Kidney epithelial cell (primary cell): ENCODE data around the gene CREB5. TPM values are rescaled to one million over a fixed set of nuclear protein-coding genes. Genes with fewer than 3 reads are reported as not detected.

Source experiments
- DNase-seq: peaks from one replicate; pipeline ENCODE4 v3.0.0-alpha.2; 2010; ENCODE audit warnings: low read depth
- H3K27me3 ChIP-seq: 2 replicates; pipeline ENCODE4 v1.6.0; 2011; ENCODE audit warnings: low read length; ENCODE audit not compliant: control insufficient read depth, insufficient read depth
- H3K36me3 ChIP-seq: 2 replicates; pipeline ENCODE4 v1.5.1; 2011; ENCODE audit warnings: low read length; ENCODE audit not compliant: control insufficient read depth, insufficient read depth
- H3K4me3 ChIP-seq: 2 replicates; pipeline ENCODE4 v1.5.1; 2011; ENCODE audit warnings: low read depth, mild to moderate bottlenecking, control low read depth, low read length
- total RNA-seq: library from RNA; depleted of rRNA; stranded (reverse); fragments of >200 nt; gene quantifications from 2 replicates; pipeline ENCODE4 v1.2.3, GENCODE V29; 2015
- TF ChIP-seq, protein P1 (sequence below): IDR thresholded peaks from 2 replicates; pipeline ENCODE4 v1.5.1; 2011; ENCODE audit warnings: mild to moderate bottlenecking, moderate library complexity, low read length, control low read depth, inconsistent platforms; ENCODE audit not compliant: insufficient read depth, poor library complexity, severe bottlenecking

Gene CREB5
- total RNA-seq, 1 donor from 2014 or later, result 27.9 TPM

DNA sequence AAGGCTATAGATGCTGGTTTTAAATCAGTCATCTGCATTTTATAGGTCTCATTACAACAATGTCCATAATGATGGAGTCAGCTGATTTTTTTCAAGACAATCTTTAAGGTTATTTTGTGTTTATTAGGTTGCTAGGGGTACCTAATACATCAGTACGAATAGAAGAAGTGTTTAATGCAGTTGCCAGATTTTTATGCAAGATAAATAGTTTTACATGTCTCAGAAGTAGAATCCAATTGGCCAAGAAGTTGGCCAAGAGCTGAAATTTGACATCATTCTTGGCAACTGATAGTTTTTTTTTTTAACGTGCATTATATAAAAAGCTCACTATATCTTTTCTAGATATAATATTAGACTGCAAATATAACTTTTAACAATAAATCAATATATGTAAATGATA lies 337.3 kb downstream of the CREB5 start:
- Histone ChIP-seq H3K36me3 (no peaks in the 10 kb centered on the region), H3K4me3 (no peak overlapping the region), H3K27me3 (no peaks in the 10 kb centered on the region)
- DNase-seq, result no peak
- TF ChIP-seq, protein P1, sequence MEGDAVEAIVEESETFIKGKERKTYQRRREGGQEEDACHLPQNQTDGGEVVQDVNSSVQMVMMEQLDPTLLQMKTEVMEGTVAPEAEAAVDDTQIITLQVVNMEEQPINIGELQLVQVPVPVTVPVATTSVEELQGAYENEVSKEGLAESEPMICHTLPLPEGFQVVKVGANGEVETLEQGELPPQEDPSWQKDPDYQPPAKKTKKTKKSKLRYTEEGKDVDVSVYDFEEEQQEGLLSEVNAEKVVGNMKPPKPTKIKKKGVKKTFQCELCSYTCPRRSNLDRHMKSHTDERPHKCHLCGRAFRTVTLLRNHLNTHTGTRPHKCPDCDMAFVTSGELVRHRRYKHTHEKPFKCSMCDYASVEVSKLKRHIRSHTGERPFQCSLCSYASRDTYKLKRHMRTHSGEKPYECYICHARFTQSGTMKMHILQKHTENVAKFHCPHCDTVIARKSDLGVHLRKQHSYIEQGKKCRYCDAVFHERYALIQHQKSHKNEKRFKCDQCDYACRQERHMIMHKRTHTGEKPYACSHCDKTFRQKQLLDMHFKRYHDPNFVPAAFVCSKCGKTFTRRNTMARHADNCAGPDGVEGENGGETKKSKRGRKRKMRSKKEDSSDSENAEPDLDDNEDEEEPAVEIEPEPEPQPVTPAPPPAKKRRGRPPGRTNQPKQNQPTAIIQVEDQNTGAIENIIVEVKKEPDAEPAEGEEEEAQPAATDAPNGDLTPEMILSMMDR, result no peak

DNA sequence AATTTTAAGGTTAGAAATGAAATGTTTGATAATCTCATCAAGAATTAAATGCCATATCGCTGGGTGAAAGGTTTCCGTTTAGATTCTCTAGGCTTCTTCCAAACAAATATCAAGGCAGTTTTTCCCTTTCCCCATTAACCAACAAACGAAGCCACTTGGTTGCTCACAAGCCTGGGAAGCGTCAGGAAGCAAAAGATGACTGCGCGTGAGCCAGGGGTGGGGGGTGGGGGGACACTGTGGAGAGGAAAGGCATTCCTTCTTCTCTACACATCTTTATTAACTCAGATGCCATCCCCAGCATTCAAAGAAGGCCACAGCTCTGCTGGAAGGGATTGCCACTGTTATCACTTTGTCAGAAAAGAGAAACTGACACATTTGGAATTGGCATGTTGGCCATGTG lies 338.7 kb downstream of the CREB5 start:
- Histone ChIP-seq H3K27me3 (no peaks in the 10 kb centered on the region), H3K36me3 (no peaks in the 10 kb centered on the region), H3K4me3 (no peak overlapping the region)
- no peak for DNase-seq
- TF ChIP-seq, protein P1, result no peak

DNA sequence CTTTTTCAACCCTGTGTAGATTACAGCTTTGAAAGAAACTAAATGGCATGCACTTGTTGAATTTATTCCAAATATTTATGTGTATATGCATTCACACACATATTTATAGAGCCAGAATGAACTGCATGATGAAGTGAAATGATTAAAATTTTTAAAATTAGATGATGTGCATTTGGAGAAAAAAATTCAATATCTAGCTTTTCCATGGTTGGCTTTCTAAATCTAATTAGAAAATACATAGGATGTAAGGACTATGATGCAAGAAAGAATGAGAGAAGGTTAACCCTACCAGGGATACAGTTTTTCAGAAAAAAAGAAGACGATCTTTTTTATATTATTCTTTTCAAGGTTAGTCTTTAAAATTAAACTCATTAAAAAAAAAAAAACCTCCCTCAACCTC lies 341.3 kb downstream of the CREB5 start:
- no peak overlapping the region for H3K4me3 ChIP-seq
- H3K27me3 ChIP-seq, result no peaks in the 10 kb centered on the region
- TF ChIP-seq, protein P1, result no peak
- no peak for DNase-seq
- no peaks in the 10 kb centered on the region for H3K36me3 ChIP-seq

DNA sequence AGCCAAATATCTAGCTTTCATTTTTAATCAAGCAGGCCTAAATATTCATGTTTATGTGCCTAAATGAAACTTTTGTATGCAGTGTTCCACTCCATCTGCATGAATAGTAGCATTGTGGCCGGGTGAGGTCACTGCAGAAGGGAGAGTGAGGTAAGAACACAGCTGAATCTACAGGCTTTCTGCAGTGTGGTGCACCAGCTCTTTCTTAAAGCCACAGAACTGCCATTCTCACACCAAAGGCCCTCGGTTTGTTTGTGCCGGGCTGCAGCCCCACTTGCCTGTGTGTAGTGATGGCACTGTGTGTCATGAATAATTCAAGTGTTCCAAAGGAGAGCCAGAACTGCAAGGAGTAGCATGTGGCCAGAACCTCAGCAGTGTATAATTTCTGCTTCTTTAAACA lies 341.7 kb downstream of the CREB5 start:
- no peaks in the 10 kb centered on the region for H3K36me3 ChIP-seq
- H3K4me3 ChIP-seq, result no peak overlapping the region
- TF ChIP-seq, protein P1, result no peak
- no peaks in the 10 kb centered on the region for H3K27me3 ChIP-seq
- DNase-seq, result no peak

DNA sequence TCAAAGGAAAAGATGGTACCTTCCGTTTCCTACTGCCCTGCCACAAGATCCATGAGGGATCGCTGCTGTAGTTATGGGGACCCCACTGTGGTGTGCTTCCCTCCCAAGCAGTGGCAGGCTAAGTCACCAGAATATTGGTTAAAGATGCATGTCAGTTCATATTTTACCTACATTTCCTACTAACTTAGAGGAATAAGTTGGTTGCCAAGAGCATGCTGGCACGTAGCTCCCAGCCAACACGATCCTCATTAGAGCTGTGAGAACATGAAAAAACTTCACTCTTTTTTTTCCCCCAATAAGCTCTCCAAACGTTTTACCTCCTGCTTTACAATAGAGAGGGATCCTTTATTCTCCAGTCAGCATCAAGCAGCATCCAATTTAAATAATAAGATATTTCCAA lies 342.1 kb downstream of the CREB5 start:
- Histone ChIP-seq H3K27me3 (no peaks in the 10 kb centered on the region), H3K36me3 (no peaks in the 10 kb centered on the region), H3K4me3 (no peak overlapping the region)
- TF ChIP-seq, protein P1, result no peak
- DNase-seq, result no peak

DNA sequence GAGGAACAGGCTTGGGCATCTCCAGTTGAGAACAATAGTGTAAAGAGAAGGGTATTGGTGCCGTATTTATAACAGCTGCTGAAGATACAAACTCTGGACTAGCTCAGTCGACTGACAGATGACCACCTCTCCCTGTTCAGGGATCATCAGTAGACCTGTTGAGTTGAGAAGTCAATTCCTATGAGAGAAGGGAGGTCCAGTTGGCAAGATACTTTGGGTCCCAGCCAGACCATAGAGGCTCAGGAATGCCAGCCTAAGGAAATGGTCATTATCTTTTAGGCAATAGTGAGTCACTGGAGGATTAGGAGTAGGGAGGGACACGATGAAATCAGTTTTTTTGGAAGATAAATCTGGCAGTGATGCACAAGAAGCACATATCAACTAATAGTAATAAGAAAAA lies 342.9 kb downstream of the CREB5 start:
- Histone ChIP-seq H3K27me3 (no peaks in the 10 kb centered on the region), H3K4me3 (no peak overlapping the region), H3K36me3 (no peaks in the 10 kb centered on the region)
- DNase-seq, result no peak
- TF ChIP-seq, protein P1, result no peak
